Upper lobe of left lung (tissue), 4 donors: ENCODE data around the gene LRRFIP1.

ENCODE experiments used
- EP300 ChIP-seq, 4 donors: sonication (generic); formaldehyde crosslinking; IDR thresholded peaks; one replicate each; pipeline ENCODE4 v1.5.1; 2017; ENCODE audit warnings: antibody characterized with exemption in 4 of 4, control low read depth in 2 of 4
- POLR2A ChIP-seq, 4 donors: fragments of 450-650 bp; IDR thresholded peaks; one replicate each; pipeline ENCODE4 v1.5.1; 2016 to 2017; ENCODE audit warnings: antibody characterized with exemption in 4 of 4, mild to moderate bottlenecking in 2 of 4
- POLR2AphosphoS5 ChIP-seq, 2 donors: sonication (generic); formaldehyde crosslinking; IDR thresholded peaks; one replicate each; pipeline ENCODE4 v1.5.1; 2017; ENCODE audit warnings: antibody characterized with exemption in 2 of 2
- TF ChIP-seq, protein P1 (sequence below), 6 experiments: fragments of 450-650 bp in 4 of 6; fragments of 200-600 bp in 2 of 6; sonication (generic) in 2 of 6; IDR thresholded peaks; one replicate each; pipeline ENCODE4 v1.5.1; 2016 to 2019; ENCODE audit warnings: antibody characterized with exemption in 6 of 6

DNA sequence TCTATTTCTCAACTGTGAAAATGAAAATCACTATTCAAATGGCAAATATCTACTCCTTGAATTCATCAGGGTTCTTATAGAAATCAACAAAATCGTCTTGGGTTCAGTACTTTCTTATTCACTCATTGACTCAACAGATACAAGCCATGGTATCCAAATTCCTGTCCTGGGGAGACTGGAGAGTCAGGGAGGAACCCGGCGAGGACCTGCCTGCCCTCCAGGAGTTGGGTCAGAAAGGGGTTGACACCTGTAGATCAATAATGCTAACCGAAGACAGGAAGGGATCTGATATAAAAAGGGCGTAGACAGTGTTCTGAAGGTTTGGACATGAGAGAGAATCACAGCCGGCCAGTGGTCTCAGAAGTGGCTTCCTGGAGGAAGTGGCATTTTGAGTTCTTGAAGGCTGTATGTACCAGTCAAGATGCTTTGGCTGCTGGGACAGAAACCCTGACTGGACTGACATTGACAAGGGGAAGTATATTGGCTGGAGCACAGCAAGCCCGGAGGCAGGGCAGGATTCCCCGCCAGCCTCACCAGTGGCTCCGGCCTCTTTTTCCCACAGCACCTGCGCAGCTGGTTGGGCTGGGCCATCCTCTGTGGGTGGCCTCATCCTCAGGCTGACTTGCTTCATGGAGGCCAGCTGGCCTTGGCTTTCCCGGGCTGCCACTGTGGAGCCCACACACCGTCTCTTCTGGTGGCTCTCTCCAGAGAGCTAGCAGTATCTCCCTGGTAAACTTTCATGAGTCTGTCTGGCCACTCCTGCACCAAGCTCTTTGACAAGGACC lies 3.0 kb downstream of the LRRFIP1 start:
- TF ChIP-seq POLR2AphosphoS5 (IDR thresholded peaks at IDR 0.05) (no peak), POLR2A (IDR thresholded peaks at IDR 0.05) (no peak), EP300 (IDR thresholded peaks at IDR 0.05) (no peak)
- TF ChIP-seq, protein P1, sequence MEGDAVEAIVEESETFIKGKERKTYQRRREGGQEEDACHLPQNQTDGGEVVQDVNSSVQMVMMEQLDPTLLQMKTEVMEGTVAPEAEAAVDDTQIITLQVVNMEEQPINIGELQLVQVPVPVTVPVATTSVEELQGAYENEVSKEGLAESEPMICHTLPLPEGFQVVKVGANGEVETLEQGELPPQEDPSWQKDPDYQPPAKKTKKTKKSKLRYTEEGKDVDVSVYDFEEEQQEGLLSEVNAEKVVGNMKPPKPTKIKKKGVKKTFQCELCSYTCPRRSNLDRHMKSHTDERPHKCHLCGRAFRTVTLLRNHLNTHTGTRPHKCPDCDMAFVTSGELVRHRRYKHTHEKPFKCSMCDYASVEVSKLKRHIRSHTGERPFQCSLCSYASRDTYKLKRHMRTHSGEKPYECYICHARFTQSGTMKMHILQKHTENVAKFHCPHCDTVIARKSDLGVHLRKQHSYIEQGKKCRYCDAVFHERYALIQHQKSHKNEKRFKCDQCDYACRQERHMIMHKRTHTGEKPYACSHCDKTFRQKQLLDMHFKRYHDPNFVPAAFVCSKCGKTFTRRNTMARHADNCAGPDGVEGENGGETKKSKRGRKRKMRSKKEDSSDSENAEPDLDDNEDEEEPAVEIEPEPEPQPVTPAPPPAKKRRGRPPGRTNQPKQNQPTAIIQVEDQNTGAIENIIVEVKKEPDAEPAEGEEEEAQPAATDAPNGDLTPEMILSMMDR (IDR thresholded peaks at IDR 0.05): no peak
